Lower leg skin (tissue), 3 donors: Measurements from ENCODE around the gene CLDN34.

Source experiments
- POLR2A ChIP-seq, 2 donors: fragments of 450-650 bp; IDR thresholded peaks; one replicate each; pipeline ENCODE4 v1.6.1; 2016 to 2017; ENCODE audit warnings: antibody characterized with exemption in 2 of 2, mild to moderate bottlenecking in 1 of 2, moderate library complexity in 1 of 2
- TF ChIP-seq, protein P1 (sequence below), 3 donors: fragments of 450-650 bp; IDR thresholded peaks; one replicate each; pipeline ENCODE4 v1.5.1; 2016; ENCODE audit warnings: antibody characterized with exemption in 3 of 3, mild to moderate bottlenecking in 3 of 3, moderate library complexity in 2 of 3

DNA sequence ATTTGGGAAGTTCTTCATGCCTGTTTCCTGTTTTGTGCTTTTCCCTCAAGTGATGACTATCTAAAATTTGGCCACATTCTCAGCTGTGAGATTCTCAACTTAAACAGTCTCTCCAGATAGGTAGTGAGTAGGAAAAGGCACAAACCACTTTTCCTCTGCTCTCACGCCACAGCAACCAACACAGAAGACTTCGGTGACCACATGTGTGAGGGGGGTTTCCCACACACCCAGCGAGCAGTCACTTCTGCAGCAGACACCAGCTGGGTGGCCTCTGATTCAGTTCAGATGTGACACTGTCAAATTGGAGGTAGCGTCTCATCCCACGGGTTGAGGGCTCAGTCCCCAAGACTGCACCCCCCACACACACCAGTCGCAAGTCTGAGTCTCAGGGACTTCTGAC is 25.1 kb upstream of the CLDN34 start:
- TF ChIP-seq, protein P1, sequence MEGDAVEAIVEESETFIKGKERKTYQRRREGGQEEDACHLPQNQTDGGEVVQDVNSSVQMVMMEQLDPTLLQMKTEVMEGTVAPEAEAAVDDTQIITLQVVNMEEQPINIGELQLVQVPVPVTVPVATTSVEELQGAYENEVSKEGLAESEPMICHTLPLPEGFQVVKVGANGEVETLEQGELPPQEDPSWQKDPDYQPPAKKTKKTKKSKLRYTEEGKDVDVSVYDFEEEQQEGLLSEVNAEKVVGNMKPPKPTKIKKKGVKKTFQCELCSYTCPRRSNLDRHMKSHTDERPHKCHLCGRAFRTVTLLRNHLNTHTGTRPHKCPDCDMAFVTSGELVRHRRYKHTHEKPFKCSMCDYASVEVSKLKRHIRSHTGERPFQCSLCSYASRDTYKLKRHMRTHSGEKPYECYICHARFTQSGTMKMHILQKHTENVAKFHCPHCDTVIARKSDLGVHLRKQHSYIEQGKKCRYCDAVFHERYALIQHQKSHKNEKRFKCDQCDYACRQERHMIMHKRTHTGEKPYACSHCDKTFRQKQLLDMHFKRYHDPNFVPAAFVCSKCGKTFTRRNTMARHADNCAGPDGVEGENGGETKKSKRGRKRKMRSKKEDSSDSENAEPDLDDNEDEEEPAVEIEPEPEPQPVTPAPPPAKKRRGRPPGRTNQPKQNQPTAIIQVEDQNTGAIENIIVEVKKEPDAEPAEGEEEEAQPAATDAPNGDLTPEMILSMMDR (IDR thresholded peaks at IDR 0.05) = no peak
- no peak for TF ChIP-seq POLR2A (IDR thresholded peaks at IDR 0.05)
